ENCODE measurements around the gene ABCA2.

- TF ChIP-seq, protein P1, sequence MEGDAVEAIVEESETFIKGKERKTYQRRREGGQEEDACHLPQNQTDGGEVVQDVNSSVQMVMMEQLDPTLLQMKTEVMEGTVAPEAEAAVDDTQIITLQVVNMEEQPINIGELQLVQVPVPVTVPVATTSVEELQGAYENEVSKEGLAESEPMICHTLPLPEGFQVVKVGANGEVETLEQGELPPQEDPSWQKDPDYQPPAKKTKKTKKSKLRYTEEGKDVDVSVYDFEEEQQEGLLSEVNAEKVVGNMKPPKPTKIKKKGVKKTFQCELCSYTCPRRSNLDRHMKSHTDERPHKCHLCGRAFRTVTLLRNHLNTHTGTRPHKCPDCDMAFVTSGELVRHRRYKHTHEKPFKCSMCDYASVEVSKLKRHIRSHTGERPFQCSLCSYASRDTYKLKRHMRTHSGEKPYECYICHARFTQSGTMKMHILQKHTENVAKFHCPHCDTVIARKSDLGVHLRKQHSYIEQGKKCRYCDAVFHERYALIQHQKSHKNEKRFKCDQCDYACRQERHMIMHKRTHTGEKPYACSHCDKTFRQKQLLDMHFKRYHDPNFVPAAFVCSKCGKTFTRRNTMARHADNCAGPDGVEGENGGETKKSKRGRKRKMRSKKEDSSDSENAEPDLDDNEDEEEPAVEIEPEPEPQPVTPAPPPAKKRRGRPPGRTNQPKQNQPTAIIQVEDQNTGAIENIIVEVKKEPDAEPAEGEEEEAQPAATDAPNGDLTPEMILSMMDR (IDR thresholded peaks at IDR 0.05), result no peak
- no peak for TF ChIP-seq POLR2A (IDR thresholded peaks at IDR 0.05)
Measured at GRCh38 chr9:137038916-137039315, 10.9 kb upstream of the ABCA2 start.
